HCT116 (cell line): ENCODE data around the gene RRBP1. TPM values are rescaled to one million over a fixed set of nuclear protein-coding genes. Genes with fewer than 3 reads are reported as not detected.

Experiments used
- ATAC-seq: fragments of 200-7000 bp; cut with Tn5 transposase; 2 replicates; pipeline ENCODE4 v1.9.1; 2020; ENCODE audit warnings: mild to moderate bottlenecking, moderate library complexity
- BruUV-seq: library from RNA; stranded (reverse); fragments of 400-500 nt; replicated peaks from 2 replicates; lab custom pipeline; 2021; lab: Mats Ljungman, UMichigan
- CTCF ChIA-PET: fragments of 300-600 bp; sonication (Branson Sonifier 250); formaldehyde crosslinking; loops from one replicate; lab custom pipeline; 2021; ENCODE audit warnings: antibody characterized with exemption; lab: Charles Lee
- POLR2A ChIA-PET: fragments of 300-600, 350-600 bp; sonication (Branson Sonifier 250); formaldehyde crosslinking; loops from one replicate; lab custom pipeline; 2021; ENCODE audit warnings: antibody characterized with exemption; lab: Charles Lee
- RAD21 ChIA-PET, 2 experiments: fragments of 300-600 bp; sonication (Branson Sonifier 250); formaldehyde crosslinking; loops; one replicate each; lab custom pipeline; 2023; ENCODE audit warnings: low total read pairs in 2 of 2; ENCODE audit not compliant: uncharacterized antibody in 2 of 2, unreplicated experiment in 2 of 2, low non-redundant PET in 1 of 2; lab: Charles Lee
- DNase-seq: peaks from one replicate; pipeline ENCODE4 v3.0.0-alpha.2; 2010; ENCODE audit warnings: low read depth, low spot score
- H2AFZ ChIP-seq: fragments of 200-600 bp; shearing (Covaris generic), sonication (generic); 2 replicates; pipeline ENCODE4 v1.6.1; 2017; ENCODE audit warnings: low read depth, mixed run types, mixed read lengths, antibody characterized with exemption, low read length; ENCODE audit not compliant: poor library complexity, severe bottlenecking
- H3K27ac ChIP-seq: 2 replicates; pipeline ENCODE4 v1.5.1; 2012; ENCODE audit warnings: low read depth, low read length
- H3K27me3 ChIP-seq: fragments of 200-600 bp; sonication (generic); 2 replicates; pipeline ENCODE4 v1.6.1; 2016; ENCODE audit warnings: mixed run types, low read length, mixed read lengths; ENCODE audit not compliant: insufficient read depth
- H3K36me3 ChIP-seq, 2 experiments: fragments of 200-500 bp in 1 of 2; fragments of 200-600 bp in 1 of 2; sonication (Bioruptor generic) in 1 of 2; sonication (generic) in 1 of 2; 2 replicates each; pipeline versions ENCODE4 v1.5.1 to v1.6.1; 2014 to 2016; ENCODE audit warnings: low read length in 2 of 2, inconsistent platforms in 1 of 2, mixed read lengths in 1 of 2, mixed run types in 1 of 2; ENCODE audit not compliant: insufficient read depth in 2 of 2, control insufficient read depth in 1 of 2
- H3K4me1 ChIP-seq, 2 experiments: fragments of 200-600 bp in 1 of 2; sonication (generic) in 1 of 2; 2 replicates each; pipeline versions ENCODE4 v1.5.1 to v1.6.1; 2012 to 2017; ENCODE audit warnings: low read length in 2 of 2, inconsistent platforms in 1 of 2, mild to moderate bottlenecking in 1 of 2, mixed read lengths in 1 of 2, mixed run types in 1 of 2, moderate library complexity in 1 of 2; ENCODE audit not compliant: insufficient read depth in 2 of 2, control insufficient read depth in 1 of 2
- H3K4me2 ChIP-seq: fragments of 200-600 bp; sonication (generic); 2 replicates; pipeline ENCODE4 v1.6.1; 2017; ENCODE audit warnings: mixed run types, low read length, mixed read lengths
- H3K4me3 ChIP-seq, 2 experiments: fragments of 200-600 bp in 1 of 2; sonication (generic) in 1 of 2; replicated peaks in 1 of 2; 2 replicates each; pipeline ENCODE4 v1.5.1; 2011 to 2016; ENCODE audit warnings: low read length in 2 of 2, control low read depth in 1 of 2, low read depth in 1 of 2, mild to moderate bottlenecking in 1 of 2, mixed read lengths in 1 of 2, mixed run types in 1 of 2
- H3K79me2 ChIP-seq: fragments of 200-600 bp; sonication (generic); 2 replicates; pipeline ENCODE4 v1.6.1; 2017; ENCODE audit warnings: mild to moderate bottlenecking, mixed run types, low read length, moderate library complexity, mixed read lengths; ENCODE audit not compliant: insufficient read depth
- H3K9ac ChIP-seq: fragments of 200-600 bp; sonication (generic); 2 replicates; pipeline ENCODE4 v1.6.1; 2016; ENCODE audit warnings: low read length, mixed read lengths
- H3K9me2 ChIP-seq: fragments of 200-600 bp; sonication (generic), shearing (Covaris generic); 2 replicates; pipeline ENCODE4 v1.6.1; 2017; ENCODE audit warnings: mixed run types, mild to moderate bottlenecking, moderate library complexity; ENCODE audit not compliant: insufficient read depth
- H3K9me3 ChIP-seq, 2 experiments: fragments of 200-500 bp in 1 of 2; fragments of 200-600 bp in 1 of 2; sonication (Bioruptor generic) in 1 of 2; sonication (generic) in 1 of 2; 2 replicates each; pipeline ENCODE4 v1.6.1; 2014 to 2017; ENCODE audit warnings: low read length in 2 of 2, mixed read lengths in 2 of 2, inconsistent platforms in 1 of 2, low read depth in 1 of 2, mild to moderate bottlenecking in 1 of 2, mixed run types in 1 of 2, moderate library complexity in 1 of 2; ENCODE audit not compliant: control insufficient read depth in 1 of 2, insufficient read depth in 1 of 2
- H4K20me1 ChIP-seq: fragments of 200-600 bp; sonication (generic), shearing (Covaris generic); 2 replicates; pipeline ENCODE4 v1.6.1; 2017; ENCODE audit warnings: mixed run types, mild to moderate bottlenecking, moderate library complexity; ENCODE audit not compliant: insufficient read depth
- ELF1 ChIP-seq: IDR thresholded peaks from 2 replicates; pipeline ENCODE4 v1.6.1; 2012; ENCODE audit warnings: low read depth, borderline replicate concordance
- EZH2phosphoT487 ChIP-seq: fragments of 200-600 bp; IDR thresholded peaks from 2 replicates; pipeline ENCODE4 v1.6.1; 2018; ENCODE audit warnings: antibody characterized with exemption, borderline replicate concordance
- POLR2A ChIP-seq: IDR thresholded peaks from 2 replicates; pipeline ENCODE4 v1.7.0; 2011; ENCODE audit warnings: borderline replicate concordance; ENCODE audit not compliant: insufficient read depth, insufficient read length; ENCODE audit errors: extremely low read depth
- POLR2AphosphoS5 ChIP-seq: IDR thresholded peaks from 2 replicates; pipeline ENCODE4 v1.6.1; 2011; ENCODE audit warnings: mild to moderate bottlenecking, low read depth, low read length, moderate library complexity
- RAD21 ChIP-seq: IDR thresholded peaks from 2 replicates; pipeline ENCODE4 v1.6.1; 2012; ENCODE audit warnings: low read depth, mild to moderate bottlenecking
- REST ChIP-seq: IDR thresholded peaks from 2 replicates; pipeline ENCODE4 v1.6.1; 2012; ENCODE audit warnings: low read depth
- SIN3A ChIP-seq: IDR thresholded peaks from 2 replicates; pipeline ENCODE4 v1.6.1; 2012; ENCODE audit warnings: low read depth
- SRF ChIP-seq: IDR thresholded peaks from 2 replicates; pipeline ENCODE4 v1.6.1; 2012; ENCODE audit warnings: low read depth
- TCF7L2 ChIP-seq: IDR thresholded peaks from 2 replicates; pipeline ENCODE4 v1.7.0; 2011; ENCODE audit warnings: borderline replicate concordance, inconsistent platforms; ENCODE audit not compliant: insufficient read depth, insufficient read length; ENCODE audit errors: extremely low read depth
- YY1 ChIP-seq: IDR thresholded peaks from 2 replicates; pipeline ENCODE4 v1.6.1; 2011; ENCODE audit warnings: low read length, low read depth, moderate library complexity, mild to moderate bottlenecking; ENCODE audit not compliant: insufficient replicate concordance; ENCODE audit errors: extremely low read depth
- ZFX ChIP-seq: fragments of 450-650 bp; IDR thresholded peaks from 2 replicates; pipeline ENCODE4 v1.6.1; 2017
- intact Hi-C: fragments of 100-400 bp; cut with micrococcal nuclease; formaldehyde crosslinking; loops from 2 replicates; pipeline ENCODE4 v1.10.0; 2022
- total RNA-seq: library from RNA; stranded (reverse); gene quantifications from one replicate; pipeline ENCODE4 v1.2.1, GENCODE V29; 2021; ENCODE audit not compliant: unreplicated experiment
- TF ChIP-seq, protein P1 (sequence below), 3 experiments: fragments of 200-600 bp in 1 of 3; sonication (generic) in 1 of 3; IDR thresholded peaks in 2 of 3; conservative IDR thresholded peaks in 1 of 3; 2 replicates each; pipeline ENCODE4 v1.5.1; 2012 to 2017; ENCODE audit warnings: low read depth in 2 of 3, low read length in 2 of 3, antibody characterized with exemption in 1 of 3, borderline replicate concordance in 1 of 3, control low read depth in 1 of 3, mild to moderate bottlenecking in 1 of 3, mixed read lengths in 1 of 3, mixed run types in 1 of 3, moderate library complexity in 1 of 3; ENCODE audit not compliant: insufficient read depth in 1 of 3

RRBP1 gene
- total RNA-seq, 1 experiment from 2014 or later: 123 TPM

DNA sequence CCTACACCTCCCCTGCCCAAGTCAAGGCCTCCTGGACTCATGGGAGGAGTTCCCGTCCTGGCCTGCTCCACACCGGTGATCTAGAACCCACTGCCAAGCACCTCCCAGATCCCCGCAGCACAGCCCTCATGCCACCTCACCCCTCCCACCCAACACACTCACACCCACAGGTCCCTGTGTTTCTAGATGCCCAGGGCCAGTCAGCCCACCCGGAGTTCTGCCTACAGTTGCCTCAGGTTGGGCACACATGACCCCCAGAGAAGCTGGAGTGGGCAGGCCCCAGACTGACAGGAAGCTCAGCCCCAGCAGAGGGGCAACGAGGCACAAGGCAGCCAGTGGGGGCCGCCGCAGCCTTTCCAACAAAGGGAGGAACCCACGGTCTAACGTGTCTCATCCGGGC is 29.6 kb downstream of the RRBP1 start (continued):
- TF ChIP-seq TCF7L2: no peak
- TF ChIP-seq RAD21: no peak
- no peak for TF ChIP-seq ZFX
- TF ChIP-seq EZH2phosphoT487: no peak
- TF ChIP-seq SIN3A: no peak
- no peak for TF ChIP-seq YY1
- no peak for TF ChIP-seq POLR2AphosphoS5
- no peak for TF ChIP-seq REST
- TF ChIP-seq SRF: no peak

DNA sequence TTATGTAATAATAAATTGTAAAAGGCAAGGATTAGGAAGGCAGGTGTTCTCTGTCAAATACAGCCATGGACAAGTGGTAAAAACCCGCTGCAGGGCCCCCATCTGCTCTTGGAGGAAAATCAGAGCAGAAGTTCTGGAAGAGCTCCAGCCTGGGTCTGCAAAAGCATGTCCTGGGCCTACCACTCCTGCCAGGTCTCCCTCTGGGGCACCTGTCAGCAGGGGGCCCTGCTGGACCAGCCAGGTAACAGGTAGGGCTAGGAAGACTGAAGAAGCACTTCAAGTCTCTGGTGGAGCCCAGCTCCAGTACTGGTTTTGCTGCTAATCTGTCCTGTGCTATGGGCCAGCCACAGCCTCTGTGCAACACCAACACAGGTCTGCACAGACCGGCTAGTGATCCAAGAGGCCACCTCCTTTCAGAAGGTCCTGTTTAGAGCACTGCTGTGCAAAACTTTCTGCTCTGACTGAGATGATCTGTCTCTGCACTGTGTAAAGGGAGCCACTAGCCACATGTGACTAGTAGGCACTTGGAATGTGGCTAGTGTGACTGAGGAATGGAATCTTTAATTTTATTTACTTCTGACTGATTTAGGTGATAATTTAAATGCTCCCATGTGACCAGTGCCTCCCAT is 30.2 kb downstream of the RRBP1 start:
- intact Hi-C loops: no loop called here
- Histone ChIP-seq H3K79me2 (peaks cover 83% of the 10 kb centered on the region), H3K27me3 (no peaks in the 10 kb centered on the region), H3K9me2 (no peaks in the 10 kb centered on the region), H3K36me3 (peaks cover 7 to 9% of the 10 kb centered on the region in 2 experiments; a peak in 3 of 4 replicates), H3K27ac (no peak overlapping the region), H4K20me1 (no peaks in the 10 kb centered on the region; the same call in 1 of the 2 replicates), H3K4me1 (peaks cover 0 to 16% of the 10 kb centered on the region in 2 experiments; a peak in 2 of 4 replicates), H3K9me3 (no peaks in the 10 kb centered on the region), H3K4me2 (no peak overlapping the region), H3K4me3 (no peak overlapping the region), H3K9ac (no peak overlapping the region), H2AFZ (no peak overlapping the region)
- ChIA-PET RAD21 (no interaction called here), POLR2A (no interaction called here), CTCF (interaction anchor here (1.0 to 1.5 kb wide), 2 partner anchors 27 to 287 kb away, joined by 3 to 5 read pairs; no protein-coding TSS in a partner anchor)
- no TSS peak for BruUV-seq
- TF ChIP-seq POLR2A (no peak), RAD21 (peak; percentile 45), ELF1 (no peak), REST (no peak)
- TF ChIP-seq, protein P1, sequence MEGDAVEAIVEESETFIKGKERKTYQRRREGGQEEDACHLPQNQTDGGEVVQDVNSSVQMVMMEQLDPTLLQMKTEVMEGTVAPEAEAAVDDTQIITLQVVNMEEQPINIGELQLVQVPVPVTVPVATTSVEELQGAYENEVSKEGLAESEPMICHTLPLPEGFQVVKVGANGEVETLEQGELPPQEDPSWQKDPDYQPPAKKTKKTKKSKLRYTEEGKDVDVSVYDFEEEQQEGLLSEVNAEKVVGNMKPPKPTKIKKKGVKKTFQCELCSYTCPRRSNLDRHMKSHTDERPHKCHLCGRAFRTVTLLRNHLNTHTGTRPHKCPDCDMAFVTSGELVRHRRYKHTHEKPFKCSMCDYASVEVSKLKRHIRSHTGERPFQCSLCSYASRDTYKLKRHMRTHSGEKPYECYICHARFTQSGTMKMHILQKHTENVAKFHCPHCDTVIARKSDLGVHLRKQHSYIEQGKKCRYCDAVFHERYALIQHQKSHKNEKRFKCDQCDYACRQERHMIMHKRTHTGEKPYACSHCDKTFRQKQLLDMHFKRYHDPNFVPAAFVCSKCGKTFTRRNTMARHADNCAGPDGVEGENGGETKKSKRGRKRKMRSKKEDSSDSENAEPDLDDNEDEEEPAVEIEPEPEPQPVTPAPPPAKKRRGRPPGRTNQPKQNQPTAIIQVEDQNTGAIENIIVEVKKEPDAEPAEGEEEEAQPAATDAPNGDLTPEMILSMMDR (IDR thresholded peaks at IDR 0.05 in 2 of 3, conservative IDR thresholded peaks at IDR 0.05 in 1 of 3; ENCODE audit: borderline replicate concordance in 1 of 3, insufficient read depth in 1 of 3, low read depth in 2 of 3, low read length in 2 of 3): peak in 1 of 3 experiments; percentile 22; a peak in 1 of 6 replicates
- DNase-seq (no peak), ATAC-seq (peak; percentile 40; the same call in 1 of the 2 replicates)
